ACHN (cell line): ENCODE measurements around the gene C17orf50.

Experiments used
- DNase-seq: peaks from one replicate; pipeline ENCODE4 v3.0.0-alpha.2; 2015
- in situ Hi-C: cut with HindIII; loops from 2 replicates; pipeline ENCODE4 v1.10.0; 2017; ENCODE audit warnings: low sequenced_read_pairs, low pct_ligation_motif_present, low pct_unique_long_range_greater_than_20kb

The C17orf50 gene

DNA sequence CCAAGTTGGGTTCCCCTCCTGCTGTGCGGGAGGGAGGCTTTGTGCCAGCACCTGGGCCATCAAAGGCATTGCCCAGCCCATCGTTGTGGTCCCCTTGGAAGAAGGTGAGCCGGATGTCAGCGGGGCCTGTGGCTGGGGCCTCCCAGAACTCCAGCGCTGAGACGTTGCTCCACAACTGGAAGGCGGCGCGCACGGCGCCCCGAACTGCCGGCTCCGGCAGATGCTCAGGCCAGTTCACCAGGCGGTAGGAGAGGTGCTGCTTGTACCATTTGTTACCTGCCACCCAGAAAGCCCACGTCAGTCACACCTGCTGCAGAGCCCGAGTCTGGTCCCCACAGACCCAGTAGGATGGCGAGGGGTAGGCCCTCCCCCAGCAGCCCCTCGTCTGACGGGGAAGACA, 12.4 kb downstream of the C17orf50 start:
- in situ Hi-C loops: no loop called here
- DNase-seq: no peak

GRCh38 chr17:35773679-35774425, 13.2 kb downstream of the C17orf50 start:
- no peak for DNase-seq
- in situ Hi-C loops: no loop called here

DNA sequence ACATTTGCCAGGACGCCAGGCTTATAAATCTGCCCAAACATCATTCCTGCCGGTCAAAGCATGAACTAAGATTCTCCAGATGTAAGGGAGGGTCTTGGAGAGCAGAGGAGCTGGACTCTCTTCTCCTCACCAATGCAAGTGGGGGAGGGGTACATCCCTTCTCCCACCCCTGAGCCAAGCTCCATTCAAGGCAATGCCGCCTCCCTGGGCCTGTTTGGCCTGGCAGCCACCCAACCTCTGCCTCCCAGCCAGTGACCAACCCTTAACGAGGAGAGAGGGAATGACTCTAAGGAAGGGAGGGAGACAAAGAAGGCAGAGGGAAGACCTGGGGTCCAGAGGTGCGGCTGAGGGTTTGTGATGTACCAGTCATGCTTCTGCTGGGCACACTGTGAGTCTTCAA, 13.8 kb downstream of the C17orf50 start:
- no peak for DNase-seq
- in situ Hi-C loops: no loop called here

GRCh38 chr17:35775039-35775438, 14.4 kb downstream of the C17orf50 start:
- in situ Hi-C loops: no loop called here
- no peak for DNase-seq

- in situ Hi-C loops: no loop called here
Observed at GRCh38 chr17:35775583-35775982, 14.9 kb downstream of the C17orf50 start.

DNA sequence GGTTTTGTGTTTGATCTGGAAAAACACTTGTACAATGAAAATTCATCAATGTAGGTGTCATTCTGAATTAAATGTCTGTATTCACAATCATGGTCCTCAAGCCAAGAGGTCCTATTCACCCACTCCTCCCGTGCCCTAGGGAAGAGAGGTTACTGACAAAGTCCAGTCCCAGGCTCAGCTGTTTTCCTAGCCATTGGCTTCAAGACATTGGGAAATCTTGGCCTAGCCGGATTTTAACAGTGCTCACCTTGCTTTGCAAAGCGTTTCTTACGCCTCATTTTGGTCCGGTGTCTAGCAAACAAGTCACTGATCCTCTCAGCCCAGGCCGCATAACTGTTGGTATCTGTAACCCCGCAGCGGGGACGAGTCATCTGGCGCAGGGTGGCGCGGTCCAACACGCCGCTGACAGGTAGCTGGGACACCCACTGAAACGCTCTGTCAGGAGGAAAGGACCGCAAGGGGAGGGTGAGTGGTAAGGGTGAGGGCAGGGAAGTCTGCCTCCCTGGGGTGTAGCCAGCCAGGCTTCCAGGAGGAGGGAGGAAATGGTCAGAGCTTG, 18.0 kb downstream of the C17orf50 start:
- DNase-seq: no peak
- in situ Hi-C loops: no loop called here

More at GRCh38 chr17:35775583-35775982, 14.9 kb downstream of the C17orf50 start:
- no peak for DNase-seq

DNA sequence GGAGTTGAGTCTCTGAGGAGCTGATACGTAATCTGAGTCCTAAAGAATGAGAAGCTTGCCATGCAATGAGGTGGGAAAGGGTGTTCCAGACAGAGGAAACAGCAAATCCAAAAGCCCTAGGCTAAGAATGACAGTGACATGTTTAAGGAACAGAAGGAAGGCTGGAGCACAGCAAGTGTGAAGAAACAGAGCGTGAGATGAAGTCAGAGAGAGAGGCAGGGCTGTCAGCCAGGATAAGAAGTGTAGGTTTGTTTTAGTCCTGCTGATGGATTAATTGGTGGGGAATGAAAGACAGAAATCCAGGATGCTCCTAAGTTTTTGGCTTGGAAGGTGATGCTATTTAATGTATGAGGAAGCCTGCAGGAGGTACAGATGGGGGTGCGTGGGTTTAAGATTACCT, 20.3 kb downstream of the C17orf50 start:
- DNase-seq: no peak
- in situ Hi-C loops: no loop called here

DNA sequence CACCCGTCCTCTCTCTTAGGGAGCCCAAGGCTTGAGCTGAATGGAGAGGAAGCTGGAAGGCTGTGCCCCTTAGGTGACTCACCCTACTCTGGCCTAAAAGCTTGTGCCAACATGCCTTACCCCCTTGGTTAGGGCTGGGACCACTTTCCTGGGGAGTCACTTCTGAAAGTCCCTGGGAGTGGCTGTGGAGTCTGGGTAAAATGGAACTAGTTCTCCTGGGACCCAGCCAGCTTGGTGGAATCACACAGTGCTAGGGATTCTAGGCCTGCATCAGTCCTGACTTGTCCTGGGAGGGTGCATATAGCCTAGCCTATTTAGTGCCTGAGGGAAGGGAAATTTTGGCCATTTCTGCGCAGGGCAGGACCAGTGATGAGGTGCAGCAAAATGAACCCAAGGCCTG, 24.2 kb downstream of the C17orf50 start:
- in situ Hi-C loops: no loop called here
- DNase-seq: no peak

DNA sequence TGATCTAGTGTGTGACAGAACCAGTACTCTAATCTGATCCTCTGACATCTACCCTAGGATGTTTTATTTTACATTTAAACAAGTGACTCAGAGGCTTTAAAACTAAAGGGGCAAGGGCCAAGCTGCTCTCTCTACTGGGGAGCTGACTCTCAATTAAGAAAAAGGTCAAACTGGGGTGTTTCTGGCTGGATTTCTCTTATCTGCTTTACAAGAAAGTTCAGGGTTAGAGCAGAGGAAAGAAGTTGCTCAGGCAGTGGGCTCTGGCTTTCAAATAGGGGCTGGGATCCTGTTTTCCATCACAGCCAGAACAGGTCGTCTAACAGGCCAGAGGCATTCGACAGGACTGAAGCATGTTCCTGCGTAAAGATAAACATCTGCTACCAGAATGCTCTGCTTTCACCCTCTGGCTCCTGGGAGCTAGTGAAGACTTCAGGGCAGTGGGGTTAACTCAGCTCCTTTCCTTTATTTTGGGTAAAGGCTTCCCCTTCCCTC, 26.3 kb downstream of the C17orf50 start:
- DNase-seq: no peak
- in situ Hi-C loops: no loop called here

GRCh38 chr17:35788477-35789368, 28.0 kb downstream of the C17orf50 start:
- in situ Hi-C loops: no loop called here
- DNase-seq: peak; percentile 89

DNA sequence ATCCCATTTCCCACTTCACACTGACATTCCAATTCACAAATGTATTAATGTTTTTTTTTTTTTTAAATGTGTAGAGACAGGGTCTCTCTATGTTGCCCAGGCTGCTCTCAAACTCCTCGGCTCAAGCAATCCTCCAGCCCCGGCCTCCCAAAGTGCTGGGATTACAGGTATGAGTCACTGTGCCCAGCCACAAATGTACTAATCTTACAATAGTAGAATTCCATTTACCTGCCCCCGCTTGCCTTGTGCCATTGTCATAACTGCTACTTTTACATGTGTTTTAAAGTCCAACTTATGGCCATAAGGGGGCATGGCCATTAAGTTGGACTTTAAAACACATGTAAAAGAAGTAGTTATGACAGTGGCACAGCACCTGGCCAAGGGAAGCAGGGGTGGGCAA, 30.2 kb downstream of the C17orf50 start:
- DNase-seq: no peak
- in situ Hi-C loops: no loop called here

- in situ Hi-C loops: no loop called here
- DNase-seq: no peak
Observed at GRCh38 chr17:35791681-35792350, 31.1 kb downstream of the C17orf50 start.

DNA sequence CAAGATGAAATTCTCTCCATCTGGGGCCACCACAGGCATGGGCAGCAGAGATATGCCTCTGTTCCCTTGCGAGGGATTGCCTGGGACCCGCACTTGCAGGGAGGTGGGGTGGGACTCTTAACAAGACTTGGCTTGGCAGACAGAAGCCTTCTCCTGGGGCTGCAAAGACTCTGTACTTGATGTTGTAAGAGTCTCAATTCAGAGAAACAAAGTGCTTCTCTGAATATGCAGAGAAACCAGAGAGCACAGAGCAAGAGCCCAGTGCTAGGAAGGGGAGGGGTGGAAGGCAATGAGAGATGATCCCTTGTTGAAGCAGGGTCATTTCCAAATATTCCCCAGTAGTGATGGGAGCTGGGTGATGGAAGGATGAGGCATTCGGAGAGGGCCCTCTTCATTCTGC, 32.6 kb downstream of the C17orf50 start:
- in situ Hi-C loops: no loop called here
- DNase-seq: no peak

DNA sequence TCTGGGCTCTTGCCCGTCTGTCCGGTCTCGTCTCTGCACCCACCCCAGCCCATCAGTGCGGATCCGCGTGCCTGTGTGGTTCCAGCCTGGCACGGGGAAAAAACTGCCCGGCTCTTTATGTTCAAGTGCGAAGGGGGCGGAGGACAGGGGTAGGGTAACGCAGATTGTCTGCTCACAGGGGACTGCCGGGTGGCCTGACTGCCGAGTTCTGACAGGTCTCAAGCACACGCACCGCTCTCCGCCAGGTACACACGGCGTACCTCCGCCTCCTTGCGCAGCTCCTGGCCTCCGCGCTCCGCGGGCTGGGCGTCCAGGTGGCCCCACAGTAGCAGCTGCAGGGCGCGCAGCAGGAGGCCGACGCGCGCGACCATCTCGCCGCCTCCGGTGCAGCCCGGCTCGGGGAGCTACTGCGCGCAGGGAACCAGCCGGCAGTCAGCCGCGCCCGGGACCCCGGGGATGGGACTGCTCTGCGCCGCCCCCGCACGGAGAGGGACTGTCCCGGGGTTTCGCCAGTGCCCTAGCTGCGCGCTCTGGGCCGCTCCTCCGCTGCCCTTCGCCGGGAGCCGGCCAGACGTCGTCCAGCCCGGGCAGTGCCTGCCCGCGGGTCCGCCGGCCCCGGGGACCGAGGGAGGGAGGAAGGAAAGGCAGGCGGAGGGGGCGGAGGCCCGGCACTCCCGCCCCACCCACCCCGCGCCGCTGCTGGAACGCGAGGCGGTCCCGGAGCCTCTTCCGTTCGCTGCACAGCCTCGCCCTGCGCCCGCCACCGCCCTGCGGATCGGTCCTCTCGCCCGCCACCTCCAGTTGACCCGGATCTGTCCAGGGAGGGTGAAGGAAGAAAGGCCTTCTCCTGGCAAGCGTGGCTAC, 34.6 kb downstream of the C17orf50 start, which contains the start of gene MMP28:
MMP28 (minus strand) TSS at position 635 of the 864 bp plus-strand sequence; CDS start at position 371, 264 bp downstream.
- in situ Hi-C loops: no loop called here
- DNase-seq: peak; percentile 59

DNA sequence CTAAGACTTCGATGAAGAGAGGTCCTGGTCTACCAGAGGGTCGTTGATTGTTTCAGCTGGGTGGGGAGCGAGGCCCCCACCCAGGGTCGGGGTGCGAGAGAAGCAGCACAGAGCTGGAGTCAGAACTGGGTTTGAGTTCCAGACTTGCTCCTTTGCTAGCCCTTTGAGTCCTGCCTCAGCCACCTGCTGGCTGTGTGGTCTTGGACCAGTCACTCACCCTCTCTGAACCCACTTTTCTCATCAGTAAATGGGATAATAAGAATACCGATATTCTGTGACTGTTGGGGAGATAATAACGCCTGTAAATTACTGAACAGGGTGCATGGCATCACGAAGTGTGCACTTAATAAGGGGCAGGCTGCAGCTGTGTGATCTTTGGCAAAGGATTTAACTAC, 35.2 kb downstream of the C17orf50 start:
- DNase-seq: no peak
- in situ Hi-C loops: no loop called here

DNA sequence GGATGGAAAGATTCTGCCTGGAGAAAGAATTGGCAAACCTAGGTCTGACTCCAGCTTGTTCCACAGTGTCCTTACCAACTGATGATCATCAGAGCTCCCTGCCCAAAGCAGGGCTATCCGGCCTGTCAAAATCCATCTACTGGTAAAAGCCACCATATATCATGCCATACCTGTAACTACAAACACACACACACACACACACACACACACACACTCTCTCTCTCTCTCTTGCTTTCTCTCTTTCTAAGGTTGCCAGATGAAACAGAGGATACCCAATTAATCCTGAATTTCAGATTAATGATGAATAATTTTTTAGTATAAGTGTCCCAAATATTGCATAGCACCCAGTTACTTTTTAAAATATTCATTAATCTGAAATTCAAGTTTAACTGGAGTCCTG, 36.3 kb downstream of the C17orf50 start:
- in situ Hi-C loops: no loop called here
- no peak for DNase-seq

DNA sequence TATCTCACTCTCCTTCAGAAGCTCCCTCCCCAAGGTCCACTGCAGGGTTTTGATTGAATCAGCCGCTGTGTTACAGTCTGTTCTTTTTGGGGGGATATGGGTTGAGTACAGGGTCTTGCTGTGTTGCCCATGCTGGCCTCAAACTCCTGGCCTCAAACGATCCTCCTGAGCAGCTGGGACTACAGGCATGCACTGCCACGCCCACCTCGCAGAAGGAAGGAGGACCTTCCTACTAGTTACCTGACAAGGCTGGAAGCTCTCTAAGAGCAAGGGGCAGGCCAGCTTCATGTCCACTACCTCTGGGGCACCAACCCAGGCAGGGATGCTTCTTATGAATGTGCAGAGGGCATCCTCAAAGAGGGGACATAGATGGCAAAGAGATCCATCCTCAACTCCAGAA, 36.7 kb downstream of the C17orf50 start:
- in situ Hi-C loops: no loop called here

DNA sequence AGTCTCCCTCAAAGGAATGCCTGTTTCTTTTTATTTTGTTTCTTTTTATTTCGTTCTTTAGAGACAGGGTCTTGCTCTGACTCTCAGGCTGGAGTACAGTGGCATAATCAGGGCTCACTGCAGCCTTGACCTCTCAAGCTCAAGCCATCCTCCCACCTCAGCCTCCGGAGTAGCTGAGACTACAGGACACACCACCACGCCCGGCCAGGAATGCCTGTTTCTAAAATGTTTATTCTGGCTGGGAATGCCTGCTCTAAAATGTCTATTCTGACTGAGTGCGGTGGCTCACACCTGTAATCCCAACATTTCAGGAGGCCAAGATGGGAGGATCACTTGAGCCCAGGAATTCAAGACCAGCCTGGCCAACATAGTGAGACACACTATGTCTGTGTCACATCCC, 37.2 kb downstream of the C17orf50 start:
- in situ Hi-C loops: no loop called here

More for the DNA sequence above, 36.7 kb downstream of the C17orf50 start:
- DNase-seq: no peak

More for the DNA sequence above, 37.2 kb downstream of the C17orf50 start:
- no peak for DNase-seq
